ENCODE data around the gene FBXL2. TPM values are rescaled to one million over a fixed set of nuclear protein-coding genes. Genes with fewer than 3 reads are reported as not detected.
"Not testable (repeated sequence)": the region's sequence is repeated elsewhere in the genome, so short reads cannot be mapped to it uniquely, and the experiment has no call there.

FBXL2 gene
- total and polyA plus RNA-seq, 2 of the 4 experiments (the other 2 are of a cell fraction) = 15.8 to 21.0 TPM

GRCh38 chr3:33429306-33429705 is 152.1 kb downstream of the FBXL2 start:
- H3K4me3 ChIP-seq (ENCODE audit: insufficient read depth, low read depth, low read length); H3K4me2 ChIP-seq (ENCODE audit: low read depth, low read length); H4K5ac ChIP-seq (ENCODE audit: low read depth, low read length); H3K9ac ChIP-seq (ENCODE audit: low read depth, low read length); H3K27me3 ChIP-seq (ENCODE audit: control insufficient read depth, insufficient read depth, low read length); H2BK5ac ChIP-seq (ENCODE audit: low read depth, low read length, poor library complexity, severe bottlenecking); dilution Hi-C loops (cut with HindIII; ENCODE audit: low sequenced_read_pairs, unreplicated experiment); H2BK15ac ChIP-seq (ENCODE audit: low read depth, low read length); H3K56ac ChIP-seq (ENCODE audit: extremely low read depth, insufficient read depth, low read length); H3K9me3 ChIP-seq (ENCODE audit: control insufficient read depth, insufficient read depth, low read length); H2AK5ac ChIP-seq (ENCODE audit: low read depth, low read length); ATAC-seq (ENCODE audit: low read depth); H3K27ac ChIP-seq (ENCODE audit: insufficient read depth, low read length); H3K18ac ChIP-seq (ENCODE audit: low read depth, low read length); in situ Hi-C loops (cut with MboI; ENCODE audit: low sequenced_read_pairs); BruUV-seq (replicated peaks); POLR2A ChIA-PET (ENCODE audit: unreplicated experiment); H2AK9ac ChIP-seq (replicated peaks; ENCODE audit: low read depth, low read length, poor library complexity); H3K23ac ChIP-seq (ENCODE audit: low read depth, low read length); H4K8ac ChIP-seq (ENCODE audit: low read depth in 2 of 2, low read length in 2 of 2); H2BK120ac ChIP-seq (ENCODE audit: low read depth, low read length); H4K91ac ChIP-seq (ENCODE audit: insufficient read depth, low read depth, low read length); H2AFZ ChIP-seq (replicated peaks; ENCODE audit: low read length, poor library complexity); H2BK20ac ChIP-seq (ENCODE audit: low read depth, low read length); H3K14ac ChIP-seq (replicated peaks; ENCODE audit: low read depth, low read length); H3K4ac ChIP-seq (ENCODE audit: low read depth, low read length); DNase-seq; H3K36me3 ChIP-seq (ENCODE audit: control insufficient read depth, insufficient read depth, low read length); intact Hi-C loops (cut with micrococcal nuclease); H3K9me1 ChIP-seq (ENCODE audit: insufficient read depth, low read length): not testable (repeated sequence)
- CTCF ChIA-PET = interaction anchor here (0.7 to 1.4 kb wide), 2 partner anchors 12 to 42 kb away, joined by 3 to 4 read pairs; no protein-coding TSS in a partner anchor
- no CpG with 5 or more reads among the region's 2 CpGs for WGBS, 2 experiments (ENCODE audit: extremely low coverage in 2 of 2, insufficient read length in 1 of 2)
- peaks cover 2 to 62% of the 10 kb centered on the region in 2 experiments; a peak in 3 of 4 replicates for H3K79me1 ChIP-seq (ENCODE audit: low read depth in 1 of 2, low read length in 2 of 2)
- H4K20me1 ChIP-seq (ENCODE audit: insufficient read depth, low read length) = peaks cover 94% of the 10 kb centered on the region
- peaks cover 15% of the 10 kb centered on the region for H3K4me1 ChIP-seq (ENCODE audit: control insufficient read depth, insufficient read depth, low read length)
